HuH-7.5 (cell line): Measurements from ENCODE around the gene ADGRL3.
A peak's percentile ranks its signal among the peaks of the same experiment; 100 is the strongest.
"Not testable (repeated sequence)": the region's sequence is repeated elsewhere in the genome, so short reads cannot be mapped to it uniquely, and the experiment has no call there.

Source experiments
- DNase-seq: peaks from one replicate; pipeline ENCODE4 v3.0.0; 2011; ENCODE audit warnings: low spot score

Gene ADGRL3

DNA sequence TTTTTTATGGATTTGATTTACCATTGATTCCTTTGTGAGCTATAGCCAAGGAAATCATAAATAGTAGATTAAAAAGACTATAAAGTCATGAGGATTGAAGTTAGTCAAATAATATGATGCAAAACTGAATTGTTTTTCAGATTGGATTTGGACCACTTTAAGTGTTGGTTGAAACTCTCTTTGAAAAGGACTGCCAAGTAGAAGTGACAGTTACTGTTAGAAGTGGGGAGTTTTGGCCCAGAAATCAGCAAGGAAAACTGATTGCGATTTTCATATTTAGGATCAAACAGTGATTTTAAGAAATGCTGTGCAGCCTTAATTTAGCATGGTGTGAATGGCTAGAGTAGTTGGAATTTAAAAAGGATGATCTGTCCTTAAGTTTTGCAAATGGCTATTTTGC is 4.9 kb downstream of the ADGRL3 start:
- DNase-seq = no peak

DNA sequence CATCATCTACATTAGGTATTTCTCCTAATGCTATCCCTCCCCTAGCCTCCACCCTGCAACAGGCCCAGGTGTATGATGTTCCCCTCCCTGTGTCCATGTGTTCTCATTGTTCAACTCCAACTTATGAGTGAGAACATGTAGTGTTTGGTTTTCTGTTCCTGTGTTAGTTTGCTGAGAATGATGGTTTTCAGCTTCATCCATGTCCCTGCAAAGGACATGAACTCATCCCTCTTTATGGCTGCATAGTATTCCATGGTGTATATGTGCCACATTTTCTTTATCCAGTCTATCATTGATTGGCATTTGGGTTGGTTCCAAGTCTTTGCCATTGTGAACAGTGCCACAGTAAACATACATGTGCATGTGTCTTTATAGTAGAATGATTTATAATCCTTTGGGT is 7.0 kb downstream of the ADGRL3 start:
- DNase-seq = not testable (repeated sequence)

DNA sequence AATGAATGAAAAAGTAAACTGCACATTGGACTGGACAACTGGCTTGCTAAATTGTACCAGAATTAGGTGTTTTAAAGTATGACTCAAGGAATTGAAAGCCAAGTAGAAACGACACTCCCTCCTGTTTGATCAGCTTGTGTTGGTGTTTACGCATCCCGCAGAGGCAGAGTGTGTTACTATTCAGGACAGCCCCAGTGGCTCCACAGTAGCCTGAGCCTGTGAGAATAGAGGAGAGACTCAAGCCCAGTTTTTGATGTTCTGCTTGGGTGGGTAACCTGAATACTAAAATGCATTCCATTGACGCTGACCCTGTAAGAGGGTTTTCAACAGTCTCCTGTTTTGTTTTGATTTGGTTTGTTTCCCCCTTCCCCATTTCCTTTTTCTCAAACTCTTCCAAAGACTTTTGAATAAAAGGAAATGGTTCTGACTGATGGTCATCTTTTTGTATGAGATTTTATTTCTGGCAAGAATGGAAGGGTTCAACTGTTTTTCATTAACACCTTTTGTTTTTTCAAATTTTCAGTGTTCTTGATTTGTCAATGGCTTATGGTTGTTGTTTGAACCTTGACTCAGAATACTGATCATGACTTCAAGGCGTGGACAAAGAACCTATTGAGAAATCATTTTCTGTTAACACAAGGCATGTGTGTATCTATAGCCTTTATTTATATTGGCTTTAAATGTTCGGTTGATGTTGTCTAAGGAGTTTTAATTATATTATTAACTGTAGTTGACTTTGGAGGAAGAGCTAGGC is 10.2 kb downstream of the ADGRL3 start:
- peak; percentile 7 for DNase-seq

DNA sequence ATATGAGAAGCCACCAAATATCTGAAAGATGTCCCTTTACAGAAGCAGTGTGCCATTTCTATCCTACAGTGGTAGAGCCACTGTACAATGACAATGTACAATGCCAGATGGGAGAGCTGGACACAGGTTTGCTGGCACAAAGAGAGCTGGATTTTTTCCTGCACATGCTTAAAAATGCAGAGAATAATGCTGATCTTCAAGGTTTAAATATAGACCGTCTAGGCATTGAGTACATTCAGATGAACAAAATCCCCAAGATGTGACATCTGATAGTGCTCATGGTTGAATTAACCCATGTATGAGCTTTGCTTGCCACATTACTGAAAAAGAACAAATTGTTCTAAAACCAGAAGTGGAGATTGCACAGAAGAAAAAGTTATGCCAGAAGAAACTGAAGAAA is 11.7 kb downstream of the ADGRL3 start:
- DNase-seq = no peak

DNA sequence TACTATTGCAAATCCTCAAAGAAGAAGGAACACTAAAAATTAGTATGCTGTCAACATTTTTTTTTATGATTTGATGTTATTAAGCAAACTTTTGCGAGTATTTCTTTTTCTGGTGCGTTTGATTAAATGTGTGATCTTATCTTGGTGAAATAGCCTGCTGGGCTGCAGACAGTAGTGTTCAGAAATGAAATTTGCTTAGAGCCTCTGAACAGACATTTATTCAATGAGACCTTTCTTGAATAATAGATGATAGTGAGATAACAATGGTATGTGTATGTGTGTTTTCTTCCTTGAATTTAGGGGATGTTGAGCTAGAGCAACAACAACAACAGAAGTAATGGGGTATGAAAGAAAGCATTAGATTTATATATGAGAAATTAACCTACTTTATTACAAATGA is 12.7 kb downstream of the ADGRL3 start:
- no peak for DNase-seq

DNA sequence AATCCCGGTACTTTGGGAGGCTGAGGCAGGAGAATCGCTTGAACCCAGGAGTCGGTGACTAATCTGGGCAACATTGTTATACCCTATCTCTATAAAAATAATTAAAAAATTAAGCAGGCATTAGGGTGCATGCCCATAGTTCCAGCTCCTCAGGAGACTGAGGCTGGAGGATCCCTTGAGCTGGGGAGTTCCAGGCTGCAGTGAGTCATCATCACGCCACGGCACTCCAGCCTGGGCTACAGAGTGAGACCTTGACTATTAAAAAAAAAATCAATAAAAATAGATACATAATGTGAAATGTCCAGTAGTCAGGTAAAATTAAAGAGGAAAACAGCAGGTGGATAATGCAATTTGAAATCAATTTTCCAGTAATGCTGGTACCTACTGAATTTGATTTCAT is 14.6 kb downstream of the ADGRL3 start:
- no peak for DNase-seq

DNA sequence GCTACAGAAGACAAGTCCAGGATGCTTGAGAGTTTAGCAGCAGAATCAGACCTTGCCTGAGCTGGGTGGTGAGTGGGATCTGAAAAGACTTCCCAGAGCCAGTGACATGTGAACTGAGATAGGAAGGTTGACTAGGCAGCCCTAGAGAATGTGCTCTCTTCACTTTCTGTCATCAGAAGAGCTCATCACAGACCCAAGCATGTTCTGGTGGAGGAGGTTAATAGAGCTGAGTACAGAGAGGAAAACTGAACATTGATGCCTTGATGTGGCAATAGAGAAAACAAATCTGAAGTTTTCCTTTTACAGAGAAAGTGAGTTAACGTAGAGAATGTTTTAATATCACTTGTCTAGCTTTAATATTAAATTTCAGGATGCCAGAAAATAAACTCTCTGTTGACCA is 17.1 kb downstream of the ADGRL3 start:
- DNase-seq = no peak

DNA sequence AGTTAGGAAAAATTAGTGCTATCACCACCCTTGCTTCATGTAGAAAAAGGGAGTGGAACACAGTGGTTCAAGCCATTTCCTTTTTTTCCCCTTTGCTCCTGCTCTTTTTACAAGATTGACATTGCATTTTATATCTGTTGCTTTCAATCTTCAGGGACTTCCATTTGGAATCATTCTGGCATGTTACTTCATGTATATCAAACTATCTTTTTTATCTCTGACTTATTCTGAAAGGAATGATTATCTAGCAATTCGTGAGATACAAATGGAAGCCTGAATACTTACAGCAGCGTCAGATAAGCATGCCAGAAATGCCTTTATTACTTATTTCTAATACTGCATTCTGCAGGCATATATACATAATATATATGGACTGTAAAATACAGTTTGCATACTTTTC is 20.4 kb downstream of the ADGRL3 start:
- no peak for DNase-seq

DNA sequence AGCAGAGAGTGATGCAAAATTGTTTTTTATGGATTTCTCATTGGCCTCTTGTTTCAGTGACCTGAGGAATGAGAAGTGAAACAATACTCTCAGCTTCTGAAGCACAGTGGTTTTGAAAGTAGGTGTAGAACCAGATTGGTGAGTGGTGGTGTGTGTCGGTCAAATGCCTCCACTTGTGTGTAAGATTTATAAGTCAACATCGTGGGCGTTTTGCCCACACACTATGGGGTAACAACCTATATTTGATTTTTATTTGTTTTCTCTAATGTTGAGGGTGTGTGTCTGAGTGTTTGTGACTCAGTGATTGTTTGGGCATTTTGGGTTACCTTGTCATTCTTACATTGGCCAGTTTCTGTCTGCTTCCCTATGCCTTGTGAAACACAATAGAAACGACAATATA is 23.3 kb downstream of the ADGRL3 start:
- no peak for DNase-seq

DNA sequence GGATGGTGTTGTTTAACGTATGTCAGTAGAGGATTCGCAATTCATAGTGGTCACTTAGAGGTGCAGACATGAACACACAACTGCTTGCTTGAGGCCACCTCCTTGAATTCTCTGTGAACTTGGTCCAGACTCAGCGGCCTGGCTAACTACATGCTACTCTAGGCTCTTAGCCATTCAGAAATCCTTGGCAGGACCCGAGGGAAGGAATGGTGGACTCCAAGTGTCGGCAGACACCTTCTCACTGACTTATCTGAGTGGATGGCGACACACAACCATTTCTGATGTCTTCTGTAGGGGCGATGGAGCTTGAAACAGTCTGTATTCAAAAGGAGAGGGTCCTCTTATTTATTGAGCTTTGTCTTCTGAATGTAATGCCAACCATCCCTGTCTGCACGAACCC is 24.4 kb downstream of the ADGRL3 start:
- no peak for DNase-seq

DNA sequence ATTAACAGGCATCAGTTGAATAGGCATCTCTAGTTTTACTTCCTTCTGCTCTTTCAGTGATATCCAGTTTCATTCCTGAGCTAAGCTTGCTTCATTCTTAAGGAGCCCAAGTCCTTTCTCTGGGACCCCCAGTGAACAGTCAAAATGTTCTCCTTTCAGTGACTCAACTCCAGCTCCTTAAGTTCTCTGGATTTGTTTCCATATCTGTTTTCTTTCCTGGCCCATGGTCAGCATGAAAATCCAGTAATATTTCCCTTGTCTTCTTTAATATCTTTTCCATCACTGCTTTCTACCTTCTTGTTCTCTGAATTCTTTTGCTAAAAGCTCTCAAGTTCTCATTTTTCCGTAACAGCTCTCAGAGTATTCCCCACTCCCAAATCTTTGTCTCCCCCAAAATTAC is 25.5 kb downstream of the ADGRL3 start:
- DNase-seq = no peak

DNA sequence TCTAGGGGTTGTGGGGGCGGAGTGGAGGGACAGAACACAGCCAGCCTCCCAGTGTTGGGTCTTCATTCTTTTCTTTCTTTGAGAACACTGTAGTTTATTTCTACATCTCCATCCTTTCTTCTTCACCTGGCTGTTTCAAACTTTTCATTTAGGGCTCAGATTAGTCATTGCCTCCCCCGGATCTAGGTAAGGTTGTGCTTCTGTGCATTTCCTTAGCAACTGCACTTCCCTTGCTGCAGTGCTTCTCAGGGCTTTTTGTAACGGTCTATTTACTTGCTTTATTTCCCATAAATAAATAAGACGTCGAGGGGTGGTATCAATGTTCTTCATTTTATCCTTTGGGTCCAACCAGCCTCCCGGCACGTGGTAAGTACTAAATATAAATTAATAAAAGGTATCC is 31.3 kb downstream of the ADGRL3 start:
- no peak for DNase-seq

DNA sequence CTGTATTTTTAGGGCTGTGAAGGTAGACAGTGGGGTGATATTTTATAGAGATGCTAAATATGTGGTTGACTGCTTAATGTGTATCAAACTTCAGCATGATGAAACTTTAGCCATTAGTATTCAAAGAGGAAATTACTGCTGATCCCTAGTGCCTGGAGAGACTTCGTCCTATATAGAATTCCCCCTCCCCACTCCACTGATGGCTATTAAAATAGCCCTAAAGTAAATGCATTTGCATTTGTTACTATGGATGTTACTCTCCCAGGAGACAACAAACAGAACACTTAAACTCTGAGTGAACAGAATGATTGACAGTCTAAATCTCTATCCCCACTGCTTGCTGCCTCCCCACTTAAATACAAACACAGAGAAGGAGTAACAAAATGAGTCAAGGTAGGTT is 39.1 kb downstream of the ADGRL3 start:
- DNase-seq = no peak

DNA sequence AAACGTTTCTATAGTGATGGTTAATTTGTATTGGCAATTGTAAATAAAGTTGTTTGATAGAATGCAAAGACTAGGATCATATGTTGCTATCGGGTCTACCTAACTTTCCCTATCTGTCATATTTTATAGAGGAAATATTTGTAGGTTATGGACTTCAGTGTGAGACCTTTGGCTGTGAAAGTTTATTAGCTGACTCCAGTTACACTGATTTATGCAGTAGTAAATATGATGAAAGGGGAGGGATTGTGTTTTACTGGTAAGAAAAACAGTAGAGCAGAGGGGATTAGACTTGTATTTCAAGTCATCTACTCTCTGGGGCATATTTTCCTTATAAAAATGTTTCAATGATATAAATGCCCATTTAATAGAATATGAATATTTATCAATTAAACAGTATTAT is 43.8 kb downstream of the ADGRL3 start:
- no peak for DNase-seq

DNA sequence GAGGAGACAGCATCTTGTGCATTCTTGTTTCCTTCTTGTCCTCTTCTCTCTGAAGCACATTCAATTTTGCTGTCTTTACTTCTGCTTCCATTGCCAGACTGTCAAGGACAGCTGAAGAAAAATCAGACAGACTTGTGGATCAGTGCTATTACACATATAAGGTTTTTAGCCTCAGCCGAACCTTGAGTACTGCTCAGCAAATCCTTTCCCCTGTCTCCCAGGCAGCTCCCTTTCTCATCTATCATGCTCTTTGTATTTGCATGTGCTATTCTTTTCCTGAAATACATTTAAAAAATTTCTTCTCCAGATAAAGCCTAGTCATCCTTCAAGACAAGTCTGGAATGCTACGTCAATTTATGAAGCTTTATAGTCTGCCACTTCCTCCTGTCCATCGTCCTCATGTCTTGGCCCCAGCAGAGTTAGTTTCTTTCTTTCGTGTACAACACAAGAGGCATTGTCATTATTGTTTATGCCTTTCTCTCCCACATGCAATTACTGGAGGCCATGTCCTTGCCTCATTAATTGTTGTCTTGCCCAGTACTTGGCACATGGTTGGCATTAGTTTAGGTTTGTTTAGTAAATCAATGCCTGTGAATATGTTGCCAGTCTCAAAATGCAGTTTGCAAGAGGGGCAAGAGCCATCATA is 45.1 kb downstream of the ADGRL3 start:
- DNase-seq = no peak

DNA sequence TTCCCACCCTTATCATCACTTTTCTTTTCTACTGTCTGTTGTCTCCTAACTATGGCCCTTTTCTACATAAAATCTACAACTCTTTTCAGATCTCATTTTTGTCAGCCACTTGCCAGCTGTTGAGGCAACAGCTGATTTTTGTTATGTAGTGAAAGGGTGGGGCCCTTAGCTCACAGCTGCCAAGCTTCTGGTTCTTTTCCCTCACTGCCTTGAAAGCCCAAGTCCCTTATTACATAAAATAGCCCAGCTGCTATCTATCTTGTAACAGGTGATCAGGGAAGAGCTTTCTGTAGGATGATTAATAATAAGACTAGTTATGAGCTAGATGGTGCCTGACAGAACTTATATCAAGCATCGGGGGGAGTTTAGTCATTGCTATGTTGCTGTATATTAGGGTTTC is 45.9 kb downstream of the ADGRL3 start:
- no peak for DNase-seq

DNA sequence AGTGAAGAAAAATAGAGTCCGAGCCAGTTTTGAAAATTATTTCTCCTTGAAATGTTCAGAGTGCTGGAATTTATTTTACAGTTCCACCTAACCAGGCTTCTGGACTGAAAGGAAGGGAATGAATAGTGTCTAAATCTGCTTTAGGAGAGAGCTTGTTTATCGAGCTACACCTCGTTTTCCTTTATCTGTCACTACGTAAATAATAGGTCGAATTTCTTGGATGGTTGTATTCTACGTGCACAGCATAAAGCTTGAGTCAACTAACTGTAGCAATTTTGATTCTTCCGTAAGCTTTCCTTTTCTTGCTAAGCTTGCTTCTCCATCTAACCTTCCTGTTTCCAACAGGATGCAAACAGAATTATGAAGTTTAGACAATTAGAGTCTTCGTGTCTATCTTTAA is 48.6 kb downstream of the ADGRL3 start:
- DNase-seq = no peak

DNA sequence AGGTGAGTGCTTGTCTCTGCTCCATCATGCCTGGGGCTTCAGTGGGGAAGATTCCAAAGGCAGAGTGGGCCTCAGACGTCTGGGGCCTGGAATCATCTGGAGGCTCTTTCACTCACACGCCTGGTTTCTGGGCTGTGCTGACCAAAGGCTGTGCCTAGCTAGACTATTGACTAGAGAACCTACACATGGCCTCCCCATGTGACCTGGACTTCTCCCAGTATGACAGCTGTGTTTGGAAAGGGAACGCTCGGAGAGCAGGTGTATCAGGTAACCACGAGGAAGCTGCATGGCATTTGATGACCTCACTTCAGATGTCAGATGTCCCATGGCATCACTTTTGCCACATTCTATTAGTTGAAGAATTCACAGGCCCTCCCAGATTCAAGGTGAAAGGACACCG is 51.0 kb downstream of the ADGRL3 start:
- DNase-seq = no peak

DNA sequence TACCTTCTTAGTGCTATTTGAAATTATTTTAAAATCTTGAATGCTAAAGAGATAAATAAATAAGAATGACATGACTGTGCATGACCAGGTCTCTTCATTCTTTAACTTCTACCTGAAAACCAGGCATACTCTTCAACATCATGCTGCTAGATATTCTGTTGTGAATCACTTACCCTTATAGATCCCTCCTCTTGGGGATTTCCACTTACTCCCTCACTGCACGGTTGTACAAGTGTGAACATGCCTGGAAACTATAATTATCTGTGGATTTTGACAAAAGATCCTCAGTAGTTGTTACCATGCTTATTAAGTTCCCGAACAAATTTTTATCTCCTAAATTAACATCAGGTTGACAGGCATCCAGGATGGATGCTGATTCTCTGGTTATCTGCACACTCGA is 54.3 kb downstream of the ADGRL3 start:
- DNase-seq = no peak

DNA sequence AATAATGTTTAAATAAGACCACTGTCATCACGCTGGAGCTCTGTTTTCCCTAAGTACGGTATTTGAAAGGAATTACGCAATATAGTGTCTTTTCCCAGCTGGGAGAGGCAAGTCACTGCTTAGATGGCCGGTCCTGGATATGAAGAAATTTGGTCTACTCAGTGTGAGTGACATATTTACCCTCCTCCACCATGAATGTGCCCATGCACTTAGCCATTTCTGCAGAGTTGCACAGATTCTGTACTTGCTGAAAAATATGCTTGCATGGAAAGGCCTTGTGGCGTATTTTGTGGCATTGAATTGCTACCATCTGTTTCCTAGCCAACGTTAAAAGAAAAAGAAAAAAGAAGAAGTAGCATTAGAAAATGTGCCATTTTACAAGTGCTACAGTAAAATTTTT is 73.1 kb downstream of the ADGRL3 start:
- no peak for DNase-seq

DNA sequence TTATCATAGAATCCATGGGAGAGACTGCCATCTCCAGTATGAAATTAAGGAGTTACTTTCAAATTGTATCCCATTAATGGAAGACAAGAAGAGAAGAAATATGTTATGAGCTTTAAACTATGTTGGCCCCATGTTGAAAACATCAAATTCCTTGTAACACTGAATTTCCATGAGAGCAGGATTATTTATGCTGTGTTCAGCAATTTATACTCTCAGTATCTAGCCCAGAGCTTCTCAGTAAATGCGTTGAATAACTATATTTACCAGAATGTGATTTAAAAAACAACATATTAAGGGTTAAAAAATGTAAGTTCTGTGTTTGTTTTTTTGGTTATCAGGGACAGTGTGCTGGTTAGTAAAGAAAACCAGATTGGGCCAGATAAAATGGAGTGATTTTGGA is 74.2 kb downstream of the ADGRL3 start:
- DNase-seq = no peak

DNA sequence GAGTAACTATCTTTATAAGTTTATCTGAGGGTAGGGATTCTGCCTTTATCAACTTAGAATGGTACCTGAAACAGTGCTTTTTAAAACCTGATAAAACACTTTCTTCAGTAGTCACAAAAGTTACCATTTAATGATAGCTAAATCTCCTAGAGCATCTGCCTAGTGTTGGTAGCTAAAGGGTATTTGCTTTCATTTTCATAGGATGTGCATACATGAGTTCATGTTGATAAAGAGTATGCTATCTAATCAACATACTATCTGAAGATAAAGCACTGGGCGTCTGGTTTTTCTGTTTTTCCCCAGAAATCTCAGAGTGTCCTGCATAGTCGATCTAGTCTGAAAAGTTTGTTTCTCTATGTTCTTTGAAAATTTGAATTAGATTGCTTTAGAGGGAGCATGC is 75.1 kb downstream of the ADGRL3 start:
- DNase-seq = no peak

DNA sequence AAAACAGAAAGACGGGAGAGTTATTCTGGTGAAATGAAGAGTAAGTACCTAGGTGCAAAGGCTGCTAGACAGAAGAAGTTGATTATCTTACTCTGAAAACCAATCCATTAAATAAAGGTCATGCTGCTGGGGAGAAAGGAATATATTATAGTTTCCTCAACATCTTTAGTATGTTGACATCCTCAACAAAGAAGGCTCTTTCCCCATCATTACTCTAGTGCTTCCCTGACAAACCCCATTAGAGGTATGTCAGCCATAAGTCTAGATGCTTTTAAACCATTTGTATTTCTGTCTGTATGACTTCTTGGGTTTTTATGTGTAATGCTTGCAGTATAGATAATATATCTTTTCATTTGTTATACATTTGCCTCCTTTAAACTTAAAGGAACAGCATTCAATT is 75.9 kb downstream of the ADGRL3 start:
- DNase-seq = no peak
